HG03342 (cell line): ENCODE results near the gene SLC51B.
"Not testable (repeated sequence)": the region's sequence is repeated elsewhere in the genome, so short reads cannot be mapped to it uniquely, and the experiment has no call there.

Experiments
- ATAC-seq: cut with Tn5 transposase; IDR thresholded peaks from one replicate; pipeline ENCODE4 v1.9.1; 2021; ENCODE audit warnings: mild to moderate bottlenecking, moderate library complexity; ENCODE audit not compliant: unreplicated experiment

The SLC51B gene

GRCh38 chr15:65097651-65098263, 52.6 kb downstream of the SLC51B start:
- ATAC-seq = no peak

- no peak for ATAC-seq
Observed at GRCh38 chr15:65099336-65099735, 54.1 kb downstream of the SLC51B start.

- not testable (repeated sequence) for ATAC-seq
Observed at GRCh38 chr15:65099801-65100200, 54.6 kb downstream of the SLC51B start.

GRCh38 chr15:65100442-65100841, 55.3 kb downstream of the SLC51B start:
- no peak for ATAC-seq

- no peak for ATAC-seq
Observed at GRCh38 chr15:65101411-65101890, 56.3 kb downstream of the SLC51B start.

- no peak for ATAC-seq
Observed at GRCh38 chr15:65101891-65102708, 56.9 kb downstream of the SLC51B start.

- ATAC-seq = no peak
Observed at GRCh38 chr15:65102912-65103311, 57.7 kb downstream of the SLC51B start.
